Activated T-cell treated with anti-CD3 and anti-CD28 coated beads, Interleukin-2, amount 50 U/mL, for 4 hours (primary cell): ENCODE measurements around the gene ZC3H11A. TPM values are rescaled to one million over a fixed set of nuclear protein-coding genes. Genes with fewer than 3 reads are reported as not detected.
"Not testable (repeated sequence)": the region's sequence is repeated elsewhere in the genome, so short reads cannot be mapped to it uniquely, and the experiment has no call there.

ENCODE experiments used
- ATAC-seq, 2 donors: fragments of 200-7000 bp; cut with Tn5 transposase; one replicate each; pipeline ENCODE4 v1.10.0; 2021
- DNase-seq: peaks from one replicate; pipeline ENCODE4 v3.0.0-alpha.2; 2020
- H3K27me3 Mint-ChIP-seq: one replicate; pipeline ENCODE4 v1.8.0; 2021; ENCODE audit warnings: low read depth, mixed read lengths
- H3K36me3 Mint-ChIP-seq: one replicate; pipeline ENCODE4 v1.8.0; 2022; ENCODE audit warnings: mixed read lengths; ENCODE audit not compliant: insufficient read depth
- H3K4me1 Mint-ChIP-seq: one replicate; pipeline ENCODE4 v1.8.0; 2021; ENCODE audit warnings: low read depth, mixed read lengths
- H3K4me3 Mint-ChIP-seq: one replicate; pipeline ENCODE4 v1.8.0; 2021; ENCODE audit warnings: mild to moderate bottlenecking, moderate library complexity, mixed read lengths
- H3K9me3 Mint-ChIP-seq: one replicate; pipeline ENCODE4 v1.8.0; 2021; ENCODE audit warnings: mixed read lengths
- total RNA-seq, 3 donors: library from RNA; stranded (reverse); gene quantifications; one replicate each; pipeline ENCODE4 v1.2.1, GENCODE V29; 2021

ZC3H11A gene
- 10 to 100 TPM; 55.2 to 65.7 (median 64.0) TPM for total RNA-seq

DNA sequence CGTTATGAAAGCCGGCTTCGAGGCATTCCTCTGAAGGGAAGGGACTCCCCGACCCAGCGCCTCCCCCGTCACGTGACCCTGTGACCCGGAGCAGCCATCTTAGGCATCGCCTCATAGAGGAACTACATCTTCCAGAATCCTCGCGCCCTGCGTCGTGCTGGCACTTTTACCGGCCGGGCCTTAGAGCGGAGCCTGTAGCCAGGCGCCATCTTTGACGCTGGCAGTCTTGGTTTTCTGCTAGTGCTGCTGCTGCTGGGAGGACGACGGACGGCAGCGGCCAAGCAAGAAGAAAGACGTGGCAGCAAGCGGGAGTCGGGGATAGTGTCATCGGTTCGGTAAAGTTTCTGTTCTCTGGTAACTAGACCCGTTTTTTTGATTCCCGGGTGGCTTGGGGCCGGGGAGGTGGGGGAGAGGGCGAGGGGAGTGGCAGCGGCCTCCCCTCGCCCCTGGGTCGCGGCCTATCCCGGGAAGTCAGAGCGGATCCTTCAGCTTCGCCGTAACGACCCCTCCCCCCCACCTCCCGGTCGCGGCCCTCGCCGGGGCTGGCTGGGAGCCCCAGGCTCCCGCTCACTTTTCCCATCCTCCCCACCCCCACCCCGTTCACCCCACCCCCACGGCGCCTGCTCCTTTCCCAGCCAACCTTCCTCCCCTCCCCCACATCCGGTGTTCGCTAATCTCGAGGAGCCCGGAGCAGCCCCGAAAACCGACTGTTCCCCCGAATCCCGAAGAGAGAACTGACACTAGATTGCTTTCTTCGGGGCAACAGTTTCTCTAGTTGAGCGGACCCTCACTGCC is at the start of gene ZC3H11A, which contains the start of gene ZBED6:
TSS of gene ZC3H11A (plus strand) at position 183 of the 795 bp plus-strand sequence. CDS start 21,448 bp downstream, outside the sequence.
TSS of gene ZBED6 (plus strand) at position 183 of the 795 bp plus-strand sequence. CDS start 1,900 bp downstream, outside the sequence.
- ATAC-seq (peak; percentile 99), DNase-seq (peak; percentile 97)
- peaks cover 34% of the 10 kb centered on the region for H3K36me3 Mint-ChIP-seq
- H3K4me3 Mint-ChIP-seq, result peak within 1 kb of the TSS; percentile 99
- H3K9me3 Mint-ChIP-seq, result no peaks in the 10 kb centered on the region
- peaks cover 49% of the 10 kb centered on the region for H3K4me1 Mint-ChIP-seq
- no peaks in the 10 kb centered on the region for H3K27me3 Mint-ChIP-seq

DNA sequence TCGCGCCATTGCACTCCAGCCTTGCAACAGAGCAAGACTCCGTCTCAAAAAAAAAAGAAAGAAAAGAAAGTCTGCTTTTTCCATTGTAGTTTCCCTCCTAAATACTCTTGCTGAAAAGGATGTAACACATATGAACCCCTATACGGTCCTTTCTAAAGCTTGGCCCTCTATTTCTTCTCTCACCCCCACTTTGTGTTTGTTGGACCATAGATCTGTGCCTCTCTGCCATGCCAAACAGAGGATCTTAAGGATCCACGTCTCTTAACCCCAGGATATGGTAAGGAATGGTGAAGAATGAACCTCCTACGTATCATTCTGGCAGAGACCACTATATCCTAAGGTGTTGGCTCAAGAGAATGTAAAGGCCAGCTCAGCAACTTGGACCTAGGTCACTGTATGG is 49.1 kb upstream of the ZC3H11A start:
- H3K4me3 Mint-ChIP-seq, result no peak overlapping the region
- peaks cover 24% of the 10 kb centered on the region for H3K4me1 Mint-ChIP-seq
- DNase-seq, result no peak
- ATAC-seq, result no peak
- no peaks in the 10 kb centered on the region for H3K9me3 Mint-ChIP-seq
- H3K36me3 Mint-ChIP-seq, result peaks cover 5% of the 10 kb centered on the region
- H3K27me3 Mint-ChIP-seq, result no peaks in the 10 kb centered on the region

DNA sequence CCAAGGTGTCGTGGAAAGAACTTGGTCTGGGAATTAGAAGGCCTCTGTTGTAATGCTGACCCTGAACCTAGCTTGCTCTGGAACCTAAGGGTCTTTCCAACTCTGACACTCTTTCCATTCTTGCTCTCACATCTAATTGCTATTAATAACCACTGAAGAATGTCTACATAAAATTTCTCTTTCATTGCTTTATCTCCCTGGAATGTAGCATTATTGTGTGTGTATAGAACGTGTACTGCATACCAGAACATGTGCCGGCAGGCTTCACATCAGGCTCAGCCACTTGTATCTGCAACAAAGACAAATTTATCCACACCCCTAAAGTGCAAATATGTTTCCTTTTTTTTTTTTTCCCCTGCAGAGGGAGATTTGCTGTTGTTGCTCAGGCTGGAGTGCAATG is 44.4 kb upstream of the ZC3H11A start:
- no peaks in the 10 kb centered on the region for H3K27me3 Mint-ChIP-seq
- DNase-seq (no peak), ATAC-seq (no peak)
- no peaks in the 10 kb centered on the region for H3K36me3 Mint-ChIP-seq
- peaks cover 27% of the 10 kb centered on the region for H3K4me1 Mint-ChIP-seq
- H3K9me3 Mint-ChIP-seq, result no peaks in the 10 kb centered on the region
- H3K4me3 Mint-ChIP-seq, result no peak overlapping the region

GRCh38 chr1:203751618-203752361 is 43.6 kb upstream of the ZC3H11A start:
- H3K36me3 Mint-ChIP-seq, result not testable (repeated sequence)

GRCh38 chr1:203754455-203754864 is 41.0 kb upstream of the ZC3H11A start:
- H3K36me3 Mint-ChIP-seq, result no peaks in the 10 kb centered on the region
- no peak for DNase-seq
- no peaks in the 10 kb centered on the region for H3K27me3 Mint-ChIP-seq
- peak overlapping the region; percentile 43 for H3K4me3 Mint-ChIP-seq
- H3K4me1 Mint-ChIP-seq, result peaks cover 37% of the 10 kb centered on the region
- peak; percentile 78 to 84 for ATAC-seq
- no peaks in the 10 kb centered on the region for H3K9me3 Mint-ChIP-seq

More at GRCh38 chr1:203751618-203752361, 43.6 kb upstream of the ZC3H11A start:
- peaks cover 33% of the 10 kb centered on the region for H3K4me1 Mint-ChIP-seq
- H3K9me3 Mint-ChIP-seq, DNase-seq, H3K4me3 Mint-ChIP-seq, H3K27me3 Mint-ChIP-seq, ATAC-seq: not testable (repeated sequence)

DNA sequence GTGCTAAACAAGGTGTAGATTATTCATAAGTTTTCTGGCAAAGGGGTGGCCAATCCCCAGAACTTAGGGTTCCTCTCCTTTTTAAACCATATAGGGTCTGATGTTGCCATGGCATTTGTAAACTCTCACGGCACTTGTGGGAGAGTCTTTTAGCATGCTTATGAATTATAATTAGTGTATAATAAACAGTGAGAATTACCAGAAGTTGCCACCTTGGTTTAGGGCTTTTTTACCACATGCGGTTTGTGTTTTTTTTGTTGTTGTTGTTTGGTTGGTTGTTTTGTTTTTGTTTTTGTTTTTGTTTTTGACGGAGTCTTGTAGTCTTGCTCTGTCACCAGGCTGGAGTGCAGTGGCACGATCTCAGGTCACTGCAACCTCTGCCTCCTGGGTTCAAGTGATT is 39.4 kb upstream of the ZC3H11A start:
- ATAC-seq (no peak), DNase-seq (no peak)
- Mint-ChIP-seq H3K9me3 (no peaks in the 10 kb centered on the region), H3K4me1 (peaks cover 37% of the 10 kb centered on the region), H3K36me3 (no peaks in the 10 kb centered on the region), H3K4me3 (no peak overlapping the region), H3K27me3 (no peaks in the 10 kb centered on the region)

DNA sequence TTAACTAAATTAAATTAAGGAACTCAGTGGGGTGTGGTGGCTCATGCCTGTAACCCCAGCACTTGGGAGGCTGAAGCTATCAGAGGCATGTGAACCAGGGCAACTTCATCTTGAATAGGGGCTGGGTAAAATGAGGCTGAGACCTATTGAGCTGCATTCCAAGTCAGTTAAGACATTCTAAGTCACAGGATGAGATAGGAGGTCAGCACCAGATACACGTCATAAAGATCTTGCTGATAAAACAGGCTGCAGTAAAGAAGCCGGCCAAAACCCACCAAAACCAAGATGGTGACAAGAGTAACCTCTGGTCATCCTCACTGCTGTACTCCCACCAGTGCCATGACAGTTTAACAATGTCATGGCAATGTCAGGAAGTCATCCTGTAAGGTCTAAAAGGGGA is 36.7 kb upstream of the ZC3H11A start:
- peaks cover 43% of the 10 kb centered on the region for H3K4me1 Mint-ChIP-seq
- DNase-seq, ATAC-seq, H3K27me3 Mint-ChIP-seq, H3K36me3 Mint-ChIP-seq, H3K4me3 Mint-ChIP-seq, H3K9me3 Mint-ChIP-seq: not testable (repeated sequence)

GRCh38 chr1:203760506-203760905 is 34.9 kb upstream of the ZC3H11A start:
- no peak for ATAC-seq
- Mint-ChIP-seq H3K36me3 (no peaks in the 10 kb centered on the region), H3K9me3 (no peaks in the 10 kb centered on the region), H3K4me3 (no peak overlapping the region), H3K4me1 (peaks cover 44% of the 10 kb centered on the region), H3K27me3 (no peaks in the 10 kb centered on the region)
- no peak for DNase-seq

- H3K4me3 Mint-ChIP-seq, ATAC-seq, H3K27me3 Mint-ChIP-seq: not testable (repeated sequence)
Measured at GRCh38 chr1:203761958-203762357, 33.5 kb upstream of the ZC3H11A start.

GRCh38 chr1:203763505-203763904 is 31.9 kb upstream of the ZC3H11A start:
- H3K9me3 Mint-ChIP-seq, result no peaks in the 10 kb centered on the region
- peaks cover 43% of the 10 kb centered on the region for H3K4me1 Mint-ChIP-seq
- peaks cover 4% of the 10 kb centered on the region for H3K36me3 Mint-ChIP-seq
- H3K4me3 Mint-ChIP-seq, result peak overlapping the region; percentile 33
- no peak for DNase-seq
- ATAC-seq, result no peak
- H3K27me3 Mint-ChIP-seq, result no peaks in the 10 kb centered on the region

More at GRCh38 chr1:203761958-203762357, 33.5 kb upstream of the ZC3H11A start:
- peaks cover 35% of the 10 kb centered on the region for H3K4me1 Mint-ChIP-seq
- H3K9me3 Mint-ChIP-seq, DNase-seq, H3K36me3 Mint-ChIP-seq: not testable (repeated sequence)

GRCh38 chr1:203764105-203765028 is 31.1 kb upstream of the ZC3H11A start:
- H3K27me3 Mint-ChIP-seq, result no peaks in the 10 kb centered on the region
- peak in 1 of 2 donors; percentile 3 for ATAC-seq
- H3K4me3 Mint-ChIP-seq, result peak overlapping the region; percentile 87
- DNase-seq, result no peak
- peaks cover 48% of the 10 kb centered on the region for H3K4me1 Mint-ChIP-seq
- peaks cover 9% of the 10 kb centered on the region for H3K36me3 Mint-ChIP-seq
- H3K9me3 Mint-ChIP-seq, result no peaks in the 10 kb centered on the region

DNA sequence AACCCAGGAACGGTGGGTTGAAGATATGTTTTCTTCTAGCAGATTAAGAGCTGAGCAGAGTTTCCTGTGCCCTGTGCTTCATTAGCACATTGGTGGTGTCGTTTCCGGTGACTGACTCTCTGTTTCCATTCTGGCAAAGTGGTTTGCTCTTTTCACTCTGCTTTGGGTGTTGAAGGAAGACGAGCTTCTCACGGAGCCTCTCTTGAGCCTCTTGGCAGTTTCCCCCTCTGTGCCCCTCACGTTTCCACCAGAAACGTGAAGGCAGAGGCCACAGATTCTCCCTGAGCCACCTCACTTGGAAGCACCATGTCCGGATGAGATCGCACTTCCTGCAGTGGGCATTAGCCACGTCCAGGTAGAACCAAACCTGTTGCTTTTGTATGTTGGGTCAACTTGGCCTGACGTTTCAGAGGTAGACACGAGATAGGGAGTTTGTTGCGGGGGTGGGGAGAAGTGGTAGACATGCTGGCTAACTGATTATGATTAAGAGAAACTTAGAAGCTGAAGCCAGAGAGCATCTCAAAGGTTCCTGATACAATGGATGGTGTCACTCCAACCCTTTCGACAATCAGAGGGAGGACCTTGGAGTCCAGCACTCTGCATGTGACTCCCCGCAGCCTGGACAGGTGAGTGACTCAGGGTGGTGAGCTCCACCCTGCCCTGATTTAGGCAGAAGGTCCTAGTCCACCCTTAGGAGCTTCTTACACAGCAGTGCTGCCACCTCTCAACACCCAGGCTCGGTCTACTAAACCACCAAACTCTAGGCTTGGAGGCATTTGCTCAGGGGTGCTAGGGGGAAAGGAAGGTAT is 30.2 kb upstream of the ZC3H11A start, which contains the start of gene LAX1:
TSS of gene LAX1 (plus strand) at position 155 of the 809 bp plus-strand sequence. CDS start at position 538, 383 bp downstream.
- Mint-ChIP-seq H3K9me3 (no peaks in the 10 kb centered on the region), H3K4me3 (peak within 1 kb of the TSS; percentile 87), H3K36me3 (peaks cover 9% of the 10 kb centered on the region), H3K4me1 (peaks cover 51% of the 10 kb centered on the region), H3K27me3 (no peaks in the 10 kb centered on the region)
- DNase-seq (peak; percentile 72), ATAC-seq (peak; percentile 86 to 89)

DNA sequence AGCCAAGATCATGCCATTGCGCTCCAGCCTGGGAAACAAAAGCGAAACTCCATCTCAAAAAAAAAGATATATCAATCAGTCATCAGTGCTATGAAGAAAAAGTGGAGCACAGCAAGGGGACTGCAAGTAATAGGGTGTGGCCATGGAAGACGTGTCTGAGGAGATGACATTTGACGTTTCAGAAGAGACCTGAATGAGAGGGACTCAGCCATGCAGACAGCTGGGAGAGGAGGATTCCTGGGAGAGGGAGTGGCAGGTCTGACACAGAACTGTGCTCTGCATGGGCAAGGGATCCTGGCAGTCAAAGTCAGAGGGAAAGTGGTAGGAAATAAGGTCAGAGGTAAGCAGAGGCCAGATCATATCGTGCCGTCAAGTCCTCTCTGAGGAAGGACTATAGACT is 27.2 kb upstream of the ZC3H11A start:
- Mint-ChIP-seq H3K9me3 (no peaks in the 10 kb centered on the region), H3K4me3 (peak overlapping the region; percentile 59), H3K27me3 (no peaks in the 10 kb centered on the region), H3K4me1 (peaks cover 48% of the 10 kb centered on the region), H3K36me3 (peaks cover 26% of the 10 kb centered on the region)
- no peak for ATAC-seq
- DNase-seq, result no peak
